Omental fat pad (tissue), 4 donors: Measurements from ENCODE around the gene CBX8. TPM values are rescaled to one million over a fixed set of nuclear protein-coding genes. Genes with fewer than 3 reads are reported as not detected.

ENCODE experiments used
- ATAC-seq: fragments of 150-250 bp; one replicate; pipeline ENCODE4 v1.9.1; 2016; ENCODE audit warnings: mild to moderate bottlenecking, moderate library complexity; ENCODE audit not compliant: low FRiP score
- DNase-seq: peaks from one replicate; pipeline ENCODE4 v3.0.0-alpha.2; 2019; ENCODE audit warnings: low spot score
- CTCF ChIP-seq, 3 donors: fragments of 450-650 bp; IDR thresholded peaks; one replicate each; pipeline ENCODE4 v1.5.1; 2016 to 2017; ENCODE audit warnings: antibody characterized with exemption in 3 of 3, mild to moderate bottlenecking in 3 of 3, moderate library complexity in 2 of 3
- total RNA-seq, 4 donors: library from RNA; depleted of rRNA; stranded (reverse); fragments of >200 nt; gene quantifications; one replicate each; pipeline ENCODE4 v1.1.0, GENCODE V29; 2016

Gene CBX8
- total RNA-seq, 4 donors from 2014 or later = 0.88 to 2.2 (median 1.2) TPM

GRCh38 chr17:79815836-79816461, 19.1 kb upstream of the CBX8 start:
- no peak for ATAC-seq

GRCh38 chr17:79814974-79815835, 18.3 kb upstream of the CBX8 start:
- DNase-seq (no peak), ATAC-seq (peak; percentile 48)
- no peak for TF ChIP-seq CTCF (IDR thresholded peaks at IDR 0.05)

More at GRCh38 chr17:79815836-79816461, 19.1 kb upstream of the CBX8 start:
- no peak for DNase-seq
- no peak for TF ChIP-seq CTCF (IDR thresholded peaks at IDR 0.05)

- TF ChIP-seq CTCF (IDR thresholded peaks at IDR 0.05) = no peak
- ATAC-seq = no peak
Observed at GRCh38 chr17:79814127-79814973, 17.5 kb upstream of the CBX8 start.

GRCh38 chr17:79813297-79814126, 16.6 kb upstream of the CBX8 start:
- TF ChIP-seq CTCF (IDR thresholded peaks at IDR 0.05) = no peak
- ATAC-seq (no peak), DNase-seq (no peak)

More at GRCh38 chr17:79814127-79814973, 17.5 kb upstream of the CBX8 start:
- DNase-seq = no peak

GRCh38 chr17:79812353-79813258, 15.7 kb upstream of the CBX8 start:
- no peak for TF ChIP-seq CTCF (IDR thresholded peaks at IDR 0.05)
- ATAC-seq (no peak), DNase-seq (no peak)
